ENCODE results near the gene CDH12. TPM values are rescaled to one million over a fixed set of nuclear protein-coding genes. Genes with fewer than 3 reads are reported as not detected.
"Not testable (repeated sequence)": the region's sequence is repeated elsewhere in the genome, so short reads cannot be mapped to it uniquely, and the experiment has no call there.

Gene CDH12
- total and polyA plus RNA-seq, 2 experiments from 2014 or later: not detected

GRCh38 chr5:22036061-22036460 lies 817.1 kb downstream of the CDH12 start:
- Histone ChIP-seq H3K9ac (no peak overlapping the region), H3K4me3 (no peak overlapping the region), H3K4me1 (ENCODE audit: insufficient read depth) (no peaks in the 10 kb centered on the region), H3K79me2 (ENCODE audit: insufficient read depth) (no peaks in the 10 kb centered on the region), H2AFZ (no peak overlapping the region), H3K27ac (no peak overlapping the region), H3K4me2 (ENCODE audit: unreplicated experiment) (no peak overlapping the region), H3F3A (ENCODE audit: insufficient read depth) (no peaks in the 10 kb centered on the region), H4K20me1 (ENCODE audit: insufficient read depth) (no peaks in the 10 kb centered on the region), H3K36me3 (ENCODE audit: low read depth) (no peaks in the 10 kb centered on the region), H3K9me3 (ENCODE audit: low read depth) (no peaks in the 10 kb centered on the region), H3K9me2 (ENCODE audit: insufficient read depth) (no peaks in the 10 kb centered on the region), H3K27me3 (replicated peaks; ENCODE audit: insufficient read depth) (no peaks in the 10 kb centered on the region)
- TF ChIP-seq EZH2phosphoT487 (IDR thresholded peaks at IDR 0.05; ENCODE audit: insufficient read depth, low read depth): no peak
- TF ChIP-seq EZH2 (IDR thresholded peaks at IDR 0.05; ENCODE audit: insufficient read depth, poor library complexity, severe bottlenecking): no peak
- in situ Hi-C loops (cut with MboI): no loop called here
- no peak for DNase-seq

- no peak for DNase-seq
- in situ Hi-C loops (cut with MboI): no loop called here
- TF ChIP-seq EZH2 (IDR thresholded peaks at IDR 0.05; ENCODE audit: insufficient read depth, poor library complexity, severe bottlenecking) (no peak), EZH2phosphoT487 (IDR thresholded peaks at IDR 0.05; ENCODE audit: insufficient read depth, low read depth) (no peak)
These were observed 820.1 kb downstream of the CDH12 start for GRCh38 chr5:22033066-22033465.

GRCh38 chr5:22023784-22024183 lies 829.4 kb downstream of the CDH12 start:
- H3K9me2 ChIP-seq (ENCODE audit: insufficient read depth): no peaks in the 10 kb centered on the region
- 11 to 17% methylated on average over 1 of the region's 1 CpG for WGBS, 2 experiments (ENCODE audit: low coverage in 1 of 2, low lambda C conversion rate in 2 of 2, missing lambda C conversion rate in 2 of 2)

More at GRCh38 chr5:22033066-22033465, 820.1 kb downstream of the CDH12 start:
- Histone ChIP-seq H3K4me1 (ENCODE audit: insufficient read depth) (no peaks in the 10 kb centered on the region), H3K79me2 (ENCODE audit: insufficient read depth) (no peaks in the 10 kb centered on the region), H3K9ac (no peak overlapping the region), H3K9me3 (ENCODE audit: low read depth) (no peaks in the 10 kb centered on the region), H3K9me2 (ENCODE audit: insufficient read depth) (no peaks in the 10 kb centered on the region), H3K36me3 (ENCODE audit: low read depth) (no peaks in the 10 kb centered on the region), H3K27me3 (replicated peaks; ENCODE audit: insufficient read depth) (no peaks in the 10 kb centered on the region), H2AFZ (no peak overlapping the region), H3K4me2 (ENCODE audit: unreplicated experiment) (no peak overlapping the region), H3F3A (ENCODE audit: insufficient read depth) (no peaks in the 10 kb centered on the region), H4K20me1 (ENCODE audit: insufficient read depth) (no peaks in the 10 kb centered on the region), H3K27ac (no peak overlapping the region), H3K4me3 (no peak overlapping the region)
- WGBS, 2 experiments (ENCODE audit: low coverage in 1 of 2, low lambda C conversion rate in 2 of 2, missing lambda C conversion rate in 2 of 2): 0 to 3% methylated on average over 2 of the region's 2 CpGs

GRCh38 chr5:22012893-22013292 lies 840.3 kb downstream of the CDH12 start:
- H2AFZ ChIP-seq; H3K79me2 ChIP-seq (ENCODE audit: insufficient read depth); H3K4me2 ChIP-seq (ENCODE audit: unreplicated experiment); DNase-seq; H3K4me1 ChIP-seq (ENCODE audit: insufficient read depth); H3K9me3 ChIP-seq (ENCODE audit: low read depth); H4K20me1 ChIP-seq (ENCODE audit: insufficient read depth); H3K27ac ChIP-seq; in situ Hi-C loops (cut with MboI); H3K9ac ChIP-seq; H3F3A ChIP-seq (ENCODE audit: insufficient read depth); H3K27me3 ChIP-seq (replicated peaks; ENCODE audit: insufficient read depth); H3K36me3 ChIP-seq (ENCODE audit: low read depth); H3K9me2 ChIP-seq (ENCODE audit: insufficient read depth); H3K4me3 ChIP-seq: not testable (repeated sequence)
- 34 to 36% methylated on average over 3 of the region's 3 CpGs for WGBS, 2 experiments (ENCODE audit: low coverage in 1 of 2, low lambda C conversion rate in 2 of 2, missing lambda C conversion rate in 2 of 2)

More at GRCh38 chr5:22023784-22024183, 829.4 kb downstream of the CDH12 start:
- no peak for TF ChIP-seq EZH2phosphoT487 (IDR thresholded peaks at IDR 0.05; ENCODE audit: insufficient read depth, low read depth)
- no peak for TF ChIP-seq EZH2 (IDR thresholded peaks at IDR 0.05; ENCODE audit: insufficient read depth, poor library complexity, severe bottlenecking)
- Histone ChIP-seq H3K79me2 (ENCODE audit: insufficient read depth) (no peaks in the 10 kb centered on the region), H3K4me2 (ENCODE audit: unreplicated experiment) (no peak overlapping the region), H3K27ac (no peak overlapping the region), H3K9ac (no peak overlapping the region), H3F3A (ENCODE audit: insufficient read depth) (no peaks in the 10 kb centered on the region), H3K36me3 (ENCODE audit: low read depth) (no peaks in the 10 kb centered on the region), H3K4me3 (no peak overlapping the region), H3K4me1 (ENCODE audit: insufficient read depth) (no peaks in the 10 kb centered on the region), H4K20me1 (ENCODE audit: insufficient read depth) (no peaks in the 10 kb centered on the region), H3K9me3 (ENCODE audit: low read depth) (no peaks in the 10 kb centered on the region), H2AFZ (no peak overlapping the region), H3K27me3 (replicated peaks; ENCODE audit: insufficient read depth) (no peaks in the 10 kb centered on the region)
- in situ Hi-C loops (cut with MboI): no loop called here
- no peak for DNase-seq

- DNase-seq; H4K20me1 ChIP-seq (ENCODE audit: insufficient read depth); H2AFZ ChIP-seq; H3K4me3 ChIP-seq; H3K4me2 ChIP-seq (ENCODE audit: unreplicated experiment); H3K36me3 ChIP-seq (ENCODE audit: low read depth); H3F3A ChIP-seq (ENCODE audit: insufficient read depth); H3K9me2 ChIP-seq (ENCODE audit: insufficient read depth); H3K9me3 ChIP-seq (ENCODE audit: low read depth); H3K4me1 ChIP-seq (ENCODE audit: insufficient read depth); H3K9ac ChIP-seq; H3K79me2 ChIP-seq (ENCODE audit: insufficient read depth); H3K27ac ChIP-seq; H3K27me3 ChIP-seq (replicated peaks; ENCODE audit: insufficient read depth); in situ Hi-C loops (cut with MboI): not testable (repeated sequence)
- WGBS, 2 experiments (ENCODE audit: low coverage in 1 of 2, low lambda C conversion rate in 2 of 2, missing lambda C conversion rate in 2 of 2): 35 to 47% methylated on average over 3 to 4 of the region's 4 CpGs
These were observed 842.3 kb downstream of the CDH12 start for GRCh38 chr5:22010808-22011207.

GRCh38 chr5:22001097-22001496 lies 852.0 kb downstream of the CDH12 start:
- DNase-seq; H3K27ac ChIP-seq; H3K9me3 ChIP-seq (ENCODE audit: low read depth); H4K20me1 ChIP-seq (ENCODE audit: insufficient read depth); H3K4me3 ChIP-seq; H3K79me2 ChIP-seq (ENCODE audit: insufficient read depth); H3K4me2 ChIP-seq (ENCODE audit: unreplicated experiment); H2AFZ ChIP-seq; H3K27me3 ChIP-seq (replicated peaks; ENCODE audit: insufficient read depth); H3K9ac ChIP-seq; H3K36me3 ChIP-seq (ENCODE audit: low read depth); in situ Hi-C loops (cut with MboI); H3K9me2 ChIP-seq (ENCODE audit: insufficient read depth); H3K4me1 ChIP-seq (ENCODE audit: insufficient read depth); H3F3A ChIP-seq (ENCODE audit: insufficient read depth): not testable (repeated sequence)
- WGBS, 2 experiments (ENCODE audit: low coverage in 1 of 2, low lambda C conversion rate in 2 of 2, missing lambda C conversion rate in 2 of 2): 32 to 49% methylated on average over 2 of the region's 2 CpGs

GRCh38 chr5:21985799-21986198 lies 867.3 kb downstream of the CDH12 start:
- H3K9me3 ChIP-seq (ENCODE audit: low read depth); H3K4me1 ChIP-seq (ENCODE audit: insufficient read depth); DNase-seq; H3F3A ChIP-seq (ENCODE audit: insufficient read depth); H3K36me3 ChIP-seq (ENCODE audit: low read depth); H3K27me3 ChIP-seq (replicated peaks; ENCODE audit: insufficient read depth); H3K4me3 ChIP-seq; H4K20me1 ChIP-seq (ENCODE audit: insufficient read depth); H3K4me2 ChIP-seq (ENCODE audit: unreplicated experiment); H3K9ac ChIP-seq; H3K27ac ChIP-seq; H3K9me2 ChIP-seq (ENCODE audit: insufficient read depth); H3K79me2 ChIP-seq (ENCODE audit: insufficient read depth); H2AFZ ChIP-seq; in situ Hi-C loops (cut with MboI): not testable (repeated sequence)
- WGBS, 2 experiments (ENCODE audit: low coverage in 1 of 2, low lambda C conversion rate in 2 of 2, missing lambda C conversion rate in 2 of 2): 28 to 30% methylated on average over 1 of the region's 1 CpG
